ENCODE data around the gene C2orf81. TPM values are rescaled to one million over a fixed set of nuclear protein-coding genes. Genes with fewer than 3 reads are reported as not detected.
A peak's percentile ranks its signal among the peaks of the same experiment; 100 is the strongest.

C2orf81 gene
- total RNA-seq, 4 donors from 2014 or later, result 0.22 to 0.76 (median 0.59) TPM

- TF ChIP-seq POLR2A (IDR thresholded peaks at IDR 0.05), result no peak
- TF ChIP-seq CTCF (IDR thresholded peaks at IDR 0.05), result no peak
- H3K4me3 ChIP-seq, result peak within 1 kb of the TSS in 3 of 4 donors; percentile 27 to 60 (median 33)
- H3K27me3 ChIP-seq, result no peaks in the 10 kb centered on the region
- peak within 1 kb of the TSS in 2 of 4 donors; percentile 10 to 15 for H3K27ac ChIP-seq
- peaks cover 0 to 51% (median 26%) of the 10 kb centered on the region in 3 donors for H3K4me1 ChIP-seq
- WGBS, 2 donors, result 35 to 50% methylated on average over 4 to 5 of the region's 14 CpGs
- no peak for DNase-seq
- peaks cover 0 to 42% (median 14%) of the 10 kb centered on the region in 3 donors for H3K36me3 ChIP-seq
- intact Hi-C loops (cut with DNase I), result no loop called here
- no peaks in the 10 kb centered on the region for H3K9me3 ChIP-seq
Measured at GRCh38 chr2:74379851-74380789, 41.3 kb downstream of the C2orf81 start, which contains the start of gene DCTN1. Gene DCTN1 (minus strand): TSS chr2:74380311. CDS start chr2:74380037, 274 bp downstream.

- peaks cover 0 to 30% (median 14%) of the 10 kb centered on the region in 3 donors for H3K36me3 ChIP-seq
- no peak overlapping the region for H3K4me3 ChIP-seq
- 93 to 95% methylated on average over 8 to 10 of the region's 10 CpGs for WGBS, 2 donors
- TF ChIP-seq CTCF (IDR thresholded peaks at IDR 0.05), result no peak
- TF ChIP-seq POLR2A (IDR thresholded peaks at IDR 0.05), result no peak
- peaks cover 12 to 60% (median 16%) of the 10 kb centered on the region in 3 donors for H3K4me1 ChIP-seq
- H3K27me3 ChIP-seq, result no peaks in the 10 kb centered on the region
- no peak for DNase-seq
- no peak overlapping the region for H3K27ac ChIP-seq
- intact Hi-C loops (cut with DNase I), result no loop called here
- no peaks in the 10 kb centered on the region for H3K9me3 ChIP-seq
Measured at GRCh38 chr2:74378007-74378406, 43.4 kb downstream of the C2orf81 start.

- intact Hi-C loops (cut with DNase I), result no loop called here
- DNase-seq, result no peak
- Histone ChIP-seq H3K4me3 (no peak overlapping the region), H3K4me1 (peaks cover 12 to 52% (median 16%) of the 10 kb centered on the region in 3 donors), H3K36me3 (peaks cover 7 to 39% (median 22%) of the 10 kb centered on the region in 3 donors), H3K27me3 (no peaks in the 10 kb centered on the region), H3K27ac (no peak overlapping the region), H3K9me3 (no peaks in the 10 kb centered on the region)
- TF ChIP-seq CTCF (IDR thresholded peaks at IDR 0.05), result no peak
- no peak for TF ChIP-seq POLR2A (IDR thresholded peaks at IDR 0.05)
- 71 to 80% methylated on average over 2 of the region's 2 CpGs for WGBS, 2 donors
Measured at GRCh38 chr2:74375838-74376237, 45.6 kb downstream of the C2orf81 start.

GRCh38 chr2:74374509-74375205 is 46.8 kb downstream of the C2orf81 start:
- Histone ChIP-seq H3K9me3 (no peaks in the 10 kb centered on the region), H3K4me3 (peak overlapping the region in 3 of 4 donors; percentile 20 to 49 (median 34)), H3K36me3 (peaks cover 10 to 51% (median 33%) of the 10 kb centered on the region in 3 donors), H3K27me3 (no peaks in the 10 kb centered on the region), H3K4me1 (peaks cover 4 to 40% (median 12%) of the 10 kb centered on the region in 3 donors), H3K27ac (peak overlapping the region in 3 of 4 donors; percentile 47 to 66 (median 61))
- TF ChIP-seq CTCF (IDR thresholded peaks at IDR 0.05) (no peak), POLR2A (IDR thresholded peaks at IDR 0.05) (no peak)
- intact Hi-C loops (cut with DNase I), result no loop called here
- DNase-seq, result no peak
- 58 to 73% methylated on average over 11 to 19 of the region's 19 CpGs for WGBS, 2 donors

Measured in esophagus squamous epithelium (tissue), 5 donors.